Activated T-helper 9 cell treated with anti-CD3 and anti-CD28 coated beads, Interleukin-2, amount 50 U/mL, for 16 hours (primary cell): ENCODE data around the gene CCNI2.

Experiments
- DNase-seq: peaks from one replicate; pipeline ENCODE4 v3.0.0-alpha.2; 2020; ENCODE audit warnings: low read depth

Gene CCNI2

GRCh38 chr5:132765311-132766019 lies 18.2 kb downstream of the CCNI2 start:
- no peak for DNase-seq

- DNase-seq, result no peak
Observed at GRCh38 chr5:132766020-132766805, 19.0 kb downstream of the CCNI2 start.

GRCh38 chr5:132766806-132767055 lies 19.5 kb downstream of the CCNI2 start:
- DNase-seq, result no peak

GRCh38 chr5:132767150-132767549 lies 19.9 kb downstream of the CCNI2 start:
- DNase-seq, result no peak

- no peak for DNase-seq
Observed at GRCh38 chr5:132768485-132768868, 21.3 kb downstream of the CCNI2 start.

GRCh38 chr5:132770476-132771159 lies 23.4 kb downstream of the CCNI2 start:
- DNase-seq, result no peak

- no peak for DNase-seq
Observed at GRCh38 chr5:132771503-132771998, 24.3 kb downstream of the CCNI2 start.

GRCh38 chr5:132772291-132773070 lies 25.3 kb downstream of the CCNI2 start:
- no peak for DNase-seq

- DNase-seq, result no peak
Observed at GRCh38 chr5:132773114-132773513, 25.9 kb downstream of the CCNI2 start.

- DNase-seq, result no peak
Observed at GRCh38 chr5:132773601-132774355, 26.6 kb downstream of the CCNI2 start.

GRCh38 chr5:132774406-132774805 lies 27.2 kb downstream of the CCNI2 start:
- no peak for DNase-seq

GRCh38 chr5:132774896-132775295 lies 27.7 kb downstream of the CCNI2 start:
- DNase-seq, result no peak

- no peak for DNase-seq
Observed at GRCh38 chr5:132775476-132775961, 28.3 kb downstream of the CCNI2 start.

- no peak for DNase-seq
Observed at GRCh38 chr5:132776131-132776937, 29.1 kb downstream of the CCNI2 start.

GRCh38 chr5:132776938-132777208 lies 29.6 kb downstream of the CCNI2 start:
- no peak for DNase-seq

- peak; percentile 34 for DNase-seq
Observed at GRCh38 chr5:132777209-132778069, 30.2 kb downstream of the CCNI2 start, which contains the start of gene SEPTIN8. TSS of gene SEPTIN8 (minus strand) at chr5:132777239. CDS start at chr5:132777137, 102 bp downstream.

- no peak for DNase-seq
Observed at GRCh38 chr5:132778129-132778528, 30.9 kb downstream of the CCNI2 start.

- no peak for DNase-seq
Observed at GRCh38 chr5:132778856-132779255, 31.6 kb downstream of the CCNI2 start.

- DNase-seq, result no peak
Observed at GRCh38 chr5:132779961-132780360, 32.7 kb downstream of the CCNI2 start.

GRCh38 chr5:132780577-132780976 lies 33.4 kb downstream of the CCNI2 start:
- DNase-seq, result no peak
